ENCODE measurements around the gene PEX5. TPM values are rescaled to one million over a fixed set of nuclear protein-coding genes. Genes with fewer than 3 reads are reported as not detected.

Gene PEX5
- total RNA-seq (10 to 100 TPM; 21.7 to 49.0 (median 24.1) TPM), polyA plus RNA-seq (10 to 100 TPM; 15.7 to 23.4 (median 22.6) TPM)
- long read RNA-seq, donor 1 = 0 reads
- long read RNA-seq, donor 2 = 0 reads
- long read RNA-seq, donor 3, partial matches to known transcripts = 9 of 10 reads
- long read RNA-seq, donor 3, other reads (novel, unspliced or antisense) = 0 of 10 reads
- long read RNA-seq, donor 4 = 0 reads
- long read RNA-seq, donor 5 = 0 reads
- long read RNA-seq, donor 6, partial matches to known transcripts = 0 of 1 reads
- long read RNA-seq, donor 6, other reads (novel, unspliced or antisense) = 0 of 1 reads
- long read RNA-seq, donor 7, partial matches to known transcripts = 11 of 12 reads
- long read RNA-seq, donor 7, other reads (novel, unspliced or antisense) = 0 of 12 reads
- long read RNA-seq, donor 8, partial matches to known transcripts = 0 of 3 reads
- long read RNA-seq, donor 8, other reads (novel, unspliced or antisense) = 0 of 3 reads
- long read RNA-seq, donor 9 = 0 reads
- long read RNA-seq, donor 10, partial matches to known transcripts = 0 of 1 reads
- long read RNA-seq, donor 10, other reads (novel, unspliced or antisense) = 0 of 1 reads

DNA sequence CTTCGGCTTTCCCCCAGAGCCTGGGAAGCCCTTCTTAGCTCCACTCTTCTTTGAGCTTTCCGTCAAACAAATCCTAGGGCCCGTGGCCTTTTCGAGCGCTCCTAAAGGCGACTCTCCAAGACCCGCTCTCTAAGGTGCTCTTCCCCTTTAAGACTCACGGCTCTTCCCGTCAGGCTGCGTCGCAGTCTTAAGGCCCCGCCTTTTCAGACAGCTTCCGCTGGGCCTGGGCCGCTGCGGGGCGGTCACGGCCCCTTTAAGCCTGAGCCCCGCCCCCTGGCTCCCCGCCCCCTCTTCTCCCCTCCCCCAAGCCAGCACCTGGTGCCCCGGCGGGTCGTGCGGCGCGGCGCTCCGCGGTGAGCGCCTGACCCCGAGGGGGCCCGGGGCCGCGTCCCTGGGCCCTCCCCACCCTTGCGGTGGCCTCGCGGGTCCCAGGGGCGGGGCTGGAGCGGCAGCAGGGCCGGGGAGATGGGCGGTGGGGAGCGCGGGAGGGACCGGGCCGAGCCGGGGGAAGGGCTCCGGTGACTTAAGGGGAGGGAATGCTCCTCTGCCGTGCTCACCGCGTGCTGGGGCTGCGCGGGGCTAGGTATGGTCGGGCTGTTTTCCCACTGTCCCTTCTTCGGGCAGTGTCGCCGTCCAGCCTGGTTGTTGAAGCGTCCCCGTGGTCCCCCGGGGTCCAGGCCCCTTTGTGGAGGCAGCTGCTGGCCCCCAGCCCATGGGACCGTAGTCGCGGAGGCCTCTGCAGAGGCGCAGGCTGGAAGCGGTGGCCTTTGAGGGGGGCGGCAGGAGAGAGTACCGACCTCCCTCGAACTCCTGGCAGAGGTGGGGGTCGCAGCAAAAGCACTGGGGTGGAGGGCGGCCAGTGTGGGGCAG is at the start of gene PEX5:
Gene PEX5, plus strand, starts transcription at position 289 of the 870 bp plus-strand sequence. CDS start 692 bp downstream, outside the sequence.
- intact Hi-C loops (cut with DNase I; ENCODE audit: low total_unique reads) = no loop called here
- H3K27me3 ChIP-seq = no peaks in the 10 kb centered on the region

GRCh38 chr12:7141351-7142005 is 48.0 kb upstream of the PEX5 start:
- no peak for DNase-seq
- no peaks in the 10 kb centered on the region for H3K4me1 ChIP-seq
- H3K36me3 ChIP-seq = peaks cover 7 to 78% (median 62%) of the 10 kb centered on the region in 4 donors
- TF ChIP-seq, protein P1, sequence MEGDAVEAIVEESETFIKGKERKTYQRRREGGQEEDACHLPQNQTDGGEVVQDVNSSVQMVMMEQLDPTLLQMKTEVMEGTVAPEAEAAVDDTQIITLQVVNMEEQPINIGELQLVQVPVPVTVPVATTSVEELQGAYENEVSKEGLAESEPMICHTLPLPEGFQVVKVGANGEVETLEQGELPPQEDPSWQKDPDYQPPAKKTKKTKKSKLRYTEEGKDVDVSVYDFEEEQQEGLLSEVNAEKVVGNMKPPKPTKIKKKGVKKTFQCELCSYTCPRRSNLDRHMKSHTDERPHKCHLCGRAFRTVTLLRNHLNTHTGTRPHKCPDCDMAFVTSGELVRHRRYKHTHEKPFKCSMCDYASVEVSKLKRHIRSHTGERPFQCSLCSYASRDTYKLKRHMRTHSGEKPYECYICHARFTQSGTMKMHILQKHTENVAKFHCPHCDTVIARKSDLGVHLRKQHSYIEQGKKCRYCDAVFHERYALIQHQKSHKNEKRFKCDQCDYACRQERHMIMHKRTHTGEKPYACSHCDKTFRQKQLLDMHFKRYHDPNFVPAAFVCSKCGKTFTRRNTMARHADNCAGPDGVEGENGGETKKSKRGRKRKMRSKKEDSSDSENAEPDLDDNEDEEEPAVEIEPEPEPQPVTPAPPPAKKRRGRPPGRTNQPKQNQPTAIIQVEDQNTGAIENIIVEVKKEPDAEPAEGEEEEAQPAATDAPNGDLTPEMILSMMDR (IDR thresholded peaks at IDR 0.05) = no peak
- TF ChIP-seq EP300 (IDR thresholded peaks at IDR 0.05) = no peak
- no peak for TF ChIP-seq POLR2A (IDR thresholded peaks at IDR 0.05)
- no peak for TF ChIP-seq POLR2AphosphoS5 (IDR thresholded peaks at IDR 0.05)
- H3K9me3 ChIP-seq = no peaks in the 10 kb centered on the region
- 85 to 89% (median 87%) methylated on average over 7 of the region's 7 CpGs for WGBS, 5 donors
- H3K4me3 ChIP-seq = no peak overlapping the region
- H3K27ac ChIP-seq = no peak overlapping the region
- intact Hi-C loops (cut with DNase I; ENCODE audit: low total_unique reads) = no loop called here
- H3K27me3 ChIP-seq = no peaks in the 10 kb centered on the region

More for the DNA sequence above, at the start of gene PEX5:
- 0 to 2% (median 1%) methylated on average over 18 to 68 of the region's 68 CpGs for WGBS, 5 donors
- peak; percentile 92 to 97 for DNase-seq
- peak within 1 kb of the TSS; percentile 91 to 95 (median 94) for H3K4me3 ChIP-seq
- H3K27ac ChIP-seq = peak within 1 kb of the TSS; percentile 79 to 97 (median 92)
- H3K9me3 ChIP-seq = no peaks in the 10 kb centered on the region
- TF ChIP-seq POLR2A (IDR thresholded peaks at IDR 0.05) (no peak), POLR2AphosphoS5 (IDR thresholded peaks at IDR 0.05) (peak; percentile 58 to 89 (median 76))
- peaks cover 9 to 35% (median 29%) of the 10 kb centered on the region in 4 donors for H3K4me1 ChIP-seq
- peaks cover 0 to 32% (median 23%) of the 10 kb centered on the region in 4 donors for H3K36me3 ChIP-seq

DNA sequence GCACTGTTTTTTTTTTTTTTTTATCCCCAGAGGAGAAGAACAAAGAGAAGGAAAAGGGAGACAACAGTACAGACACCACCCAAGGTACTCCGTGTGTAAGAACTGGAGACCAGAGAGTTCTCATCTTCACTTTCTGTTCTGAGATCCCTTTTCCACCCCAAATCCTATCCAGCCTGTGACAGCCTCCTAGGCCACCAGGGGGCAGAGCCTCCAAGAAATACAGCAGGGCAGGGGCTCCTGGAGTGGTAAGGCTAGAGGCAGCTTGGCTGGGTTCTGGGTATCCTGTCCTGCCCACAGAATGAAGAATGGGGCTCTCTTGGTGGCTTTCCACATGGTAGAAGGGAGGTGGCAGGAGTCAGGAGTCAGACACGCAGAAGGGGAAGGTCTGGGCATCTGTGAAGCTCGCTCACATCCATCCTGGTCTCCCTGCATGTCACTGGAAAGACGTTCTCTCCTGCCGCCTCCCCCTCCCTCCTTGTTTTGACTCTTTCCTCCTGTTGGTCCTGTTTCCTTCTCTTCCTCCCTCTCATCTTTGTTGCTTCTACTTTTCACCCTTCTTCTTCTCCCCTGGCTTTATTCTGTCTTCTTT is 47.3 kb upstream of the PEX5 start:
- no peak overlapping the region for H3K27ac ChIP-seq
- no peak overlapping the region for H3K4me3 ChIP-seq
- DNase-seq = peak; percentile 41 to 64
- intact Hi-C loops (cut with DNase I; ENCODE audit: low total_unique reads) = no loop called here
- WGBS, 5 donors = 68 to 83% (median 70%) methylated on average over 5 of the region's 5 CpGs
- peaks cover under 1 to 78% (median 62%) of the 10 kb centered on the region in 4 donors for H3K36me3 ChIP-seq
- H3K27me3 ChIP-seq = no peaks in the 10 kb centered on the region
- no peaks in the 10 kb centered on the region for H3K9me3 ChIP-seq
- H3K4me1 ChIP-seq = no peaks in the 10 kb centered on the region
- TF ChIP-seq, protein P1 (IDR thresholded peaks at IDR 0.05) = peak in 5 of 7 experiments; percentile 51 to 62 (median 54)
- TF ChIP-seq POLR2AphosphoS5 (IDR thresholded peaks at IDR 0.05) = no peak
- no peak for TF ChIP-seq POLR2A (IDR thresholded peaks at IDR 0.05)
- TF ChIP-seq EP300 (IDR thresholded peaks at IDR 0.05) = no peak

DNA sequence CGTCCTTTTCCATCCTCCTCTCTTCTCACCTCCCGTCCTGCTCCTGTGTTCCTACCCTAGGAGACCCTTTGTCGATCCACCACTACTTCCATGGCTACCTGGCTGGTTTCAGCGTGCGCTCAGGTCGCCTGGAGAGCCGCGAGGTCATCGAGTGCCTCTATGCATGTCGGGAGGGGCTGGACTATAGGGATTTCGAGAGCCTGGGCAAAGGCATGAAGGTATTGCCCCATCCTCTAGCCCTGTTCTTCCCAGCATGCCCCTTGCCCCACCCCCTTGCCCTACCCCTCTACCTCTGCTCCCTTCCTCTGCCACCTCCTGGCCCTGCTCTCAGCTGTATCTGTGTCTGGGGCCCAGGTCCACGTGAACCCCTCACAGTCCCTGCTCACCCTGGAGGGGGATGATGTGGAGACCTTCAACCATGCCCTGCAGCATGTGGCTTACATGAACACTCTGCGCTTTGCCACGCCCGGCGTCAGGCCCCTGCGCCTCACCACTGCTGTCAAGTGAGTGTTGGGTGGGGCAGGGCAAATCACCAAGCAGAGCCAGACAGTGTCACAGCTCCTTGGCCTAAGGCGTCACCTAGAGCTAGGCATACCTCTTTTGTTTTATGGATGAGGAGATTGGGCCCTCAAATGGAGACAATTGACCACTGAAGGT is 46.5 kb upstream of the PEX5 start:
- no peak for DNase-seq
- intact Hi-C loops (cut with DNase I; ENCODE audit: low total_unique reads) = no loop called here
- no peaks in the 10 kb centered on the region for H3K4me1 ChIP-seq
- WGBS, 5 donors = 93 to 96% (median 95%) methylated on average over 13 to 18 of the region's 18 CpGs
- TF ChIP-seq POLR2A (IDR thresholded peaks at IDR 0.05) (no peak), POLR2AphosphoS5 (IDR thresholded peaks at IDR 0.05) (no peak), EP300 (IDR thresholded peaks at IDR 0.05) (no peak)
- TF ChIP-seq, protein P1 (IDR thresholded peaks at IDR 0.05) = no peak
- H3K27me3 ChIP-seq = no peaks in the 10 kb centered on the region
- peaks cover 0 to 78% (median 54%) of the 10 kb centered on the region in 4 donors for H3K36me3 ChIP-seq
- no peaks in the 10 kb centered on the region for H3K9me3 ChIP-seq
- no peak overlapping the region for H3K27ac ChIP-seq
- H3K4me3 ChIP-seq = no peak overlapping the region
